Body of pancreas (tissue), 4 donors: Measurements from ENCODE around the gene ALLC. TPM values are rescaled to one million over a fixed set of nuclear protein-coding genes. Genes with fewer than 3 reads are reported as not detected.
A peak's percentile ranks its signal among the peaks of the same experiment; 100 is the strongest.

Experiments
- ATAC-seq: fragments of 150-250 bp; one replicate; pipeline ENCODE4 v1.9.1; 2016
- DNase-seq, 4 donors: peaks; one replicate each; pipeline ENCODE4 v3.0.0-alpha.2; 2019
- H3K27ac ChIP-seq, 4 donors: fragments of 200-600 bp; sonication (generic); 1 replicate in 3 of 4; 2 replicates in 1 of 4; pipeline versions ENCODE4 v1.5.1 to v1.6.1; 2016 to 2019; ENCODE audit warnings: mild to moderate bottlenecking in 1 of 4, mixed read lengths in 1 of 4, moderate library complexity in 1 of 4
- H3K27me3 ChIP-seq, 2 donors: fragments of 200-600 bp; sonication (generic); one replicate each; pipeline ENCODE4 v1.6.0; 2016; ENCODE audit warnings: mild to moderate bottlenecking in 1 of 2
- H3K36me3 ChIP-seq, 2 donors: fragments of 200-600 bp; sonication (generic); replicated peaks in 1 of 2; 2 replicates each; pipeline ENCODE4 v1.5.1; 2016; ENCODE audit warnings: low read depth in 2 of 2; ENCODE audit not compliant: insufficient read depth in 1 of 2
- H3K4me1 ChIP-seq: fragments of 200-600 bp; sonication (generic); one replicate; pipeline ENCODE4 v1.6.0; 2016
- H3K4me3 ChIP-seq, 2 donors: fragments of 200-600 bp; sonication (generic); 1 replicate in 1 of 2; 2 replicates in 1 of 2; pipeline ENCODE4 v1.5.1; 2016 to 2019
- H3K9me3 ChIP-seq, 3 donors: fragments of 200-600 bp; sonication (generic); 1 replicate in 2 of 3; 2 replicates in 1 of 3; pipeline ENCODE4 v1.5.1; 2016
- CTCF ChIP-seq, 7 experiments: fragments of 450-650 bp in 4 of 7; fragments of 200-600 bp in 3 of 7; sonication (generic) in 3 of 7; IDR thresholded peaks; one replicate each; pipeline ENCODE4 v1.5.1; 2016 to 2019; ENCODE audit warnings: antibody characterized with exemption in 7 of 7
- POLR2A ChIP-seq, 3 donors: fragments of 450-650 bp; IDR thresholded peaks; one replicate each; pipeline ENCODE4 v1.6.1; 2016; ENCODE audit warnings: antibody characterized with exemption in 3 of 3, mild to moderate bottlenecking in 2 of 3
- WGBS, 2 donors: methylation state at CpG; one replicate each; pipeline ENCODE4 v1.1.5; 2017; 5-methylcytosine and 5-hydroxymethylcytosine counted together
- intact Hi-C: fragments of 100-400 bp; cut with DNase I; formaldehyde crosslinking; loops from one replicate; pipeline ENCODE4 v1.15.1; 2023
- total RNA-seq, 2 donors: library from RNA; depleted of rRNA; stranded (reverse); fragments of >200 nt; gene quantifications; one replicate each; pipeline ENCODE4 v1.1.0, GENCODE V29; 2016

The ALLC gene
- total RNA-seq, 2 donors from 2014 or later = not detected

- Histone ChIP-seq H3K27ac (peak overlapping the region in 2 of 4 donors; percentile 39 to 53), H3K27me3 (no peaks in the 10 kb centered on the region), H3K4me1 (no peaks in the 10 kb centered on the region), H3K36me3 (no peaks in the 10 kb centered on the region), H3K4me3 (no peak overlapping the region), H3K9me3 (no peaks in the 10 kb centered on the region)
- ATAC-seq (no peak), DNase-seq (peak in 1 of 4 donors; percentile 11)
- 76 to 85% methylated on average over 23 to 25 of the region's 25 CpGs for WGBS, 2 donors
- TF ChIP-seq POLR2A (IDR thresholded peaks at IDR 0.05) = no peak
- no peak for TF ChIP-seq CTCF (IDR thresholded peaks at IDR 0.05)
- intact Hi-C loops = no loop called here
Observed at GRCh38 chr2:3626812-3627499, 31.0 kb upstream of the ALLC start.

- WGBS, 2 donors = 80 to 86% methylated on average over 19 to 21 of the region's 21 CpGs
- H3K9me3 ChIP-seq = no peaks in the 10 kb centered on the region
- intact Hi-C loops = no loop called here
- ATAC-seq (no peak), DNase-seq (peak in 1 of 4 donors; percentile 4)
- H3K27me3 ChIP-seq = no peaks in the 10 kb centered on the region
- no peaks in the 10 kb centered on the region for H3K4me1 ChIP-seq
- no peak for TF ChIP-seq CTCF (IDR thresholded peaks at IDR 0.05)
- no peak for TF ChIP-seq POLR2A (IDR thresholded peaks at IDR 0.05)
- no peak overlapping the region for H3K4me3 ChIP-seq
- H3K36me3 ChIP-seq = no peaks in the 10 kb centered on the region
- no peak overlapping the region for H3K27ac ChIP-seq
Observed at GRCh38 chr2:3627500-3628100, 30.4 kb upstream of the ALLC start.

- intact Hi-C loops = no loop called here
- no peak overlapping the region for H3K27ac ChIP-seq
- peak in 1 of 4 donors; percentile 4 for DNase-seq
- H3K27me3 ChIP-seq = no peaks in the 10 kb centered on the region
- no peak overlapping the region for H3K4me3 ChIP-seq
- WGBS, 2 donors = 68 to 73% methylated on average over 4 to 10 of the region's 10 CpGs
- TF ChIP-seq POLR2A (IDR thresholded peaks at IDR 0.05) (no peak), CTCF (IDR thresholded peaks at IDR 0.05) (no peak)
- H3K4me1 ChIP-seq = no peaks in the 10 kb centered on the region
- no peaks in the 10 kb centered on the region for H3K9me3 ChIP-seq
- no peak for ATAC-seq
- no peaks in the 10 kb centered on the region for H3K36me3 ChIP-seq
Observed at GRCh38 chr2:3628241-3628679, 29.7 kb upstream of the ALLC start.

- Histone ChIP-seq H3K36me3 (no peaks in the 10 kb centered on the region), H3K27me3 (no peaks in the 10 kb centered on the region), H3K27ac (no peak overlapping the region), H3K9me3 (no peaks in the 10 kb centered on the region), H3K4me1 (no peaks in the 10 kb centered on the region), H3K4me3 (no peak overlapping the region)
- WGBS, 2 donors = 34 to 61% methylated on average over 8 to 12 of the region's 12 CpGs
- intact Hi-C loops = no loop called here
- DNase-seq = peak in 2 of 4 donors; percentile 6 to 24
- ATAC-seq = no peak
- TF ChIP-seq POLR2A (IDR thresholded peaks at IDR 0.05) (no peak), CTCF (IDR thresholded peaks at IDR 0.05) (no peak)
Observed at GRCh38 chr2:3628800-3629199, 29.2 kb upstream of the ALLC start.
